T-helper 9 cell (primary cell): Measurements from ENCODE around the gene CCDC6.
"Not testable (repeated sequence)": the region's sequence is repeated elsewhere in the genome, so short reads cannot be mapped to it uniquely, and the experiment has no call there.

Experiments
- DNase-seq: peaks from one replicate; pipeline ENCODE4 v3.0.0-alpha.2; 2020

CCDC6 gene

GRCh38 chr10:59807629-59808620, 98.4 kb downstream of the CCDC6 start:
- no peak for DNase-seq

GRCh38 chr10:59805014-59805413, 101.3 kb downstream of the CCDC6 start:
- no peak for DNase-seq

- no peak for DNase-seq
Observed at GRCh38 chr10:59804220-59804619, 102.1 kb downstream of the CCDC6 start.

GRCh38 chr10:59803714-59804113, 102.6 kb downstream of the CCDC6 start:
- no peak for DNase-seq

- DNase-seq = no peak
Observed at GRCh38 chr10:59801171-59801570, 105.2 kb downstream of the CCDC6 start.

GRCh38 chr10:59799421-59799820, 106.9 kb downstream of the CCDC6 start:
- no peak for DNase-seq

GRCh38 chr10:59793919-59794318, 112.4 kb downstream of the CCDC6 start:
- no peak for DNase-seq

- no peak for DNase-seq
Observed at GRCh38 chr10:59792812-59793211, 113.5 kb downstream of the CCDC6 start.

- DNase-seq = no peak
Observed at GRCh38 chr10:59791601-59792000, 114.8 kb downstream of the CCDC6 start.

- DNase-seq = not testable (repeated sequence)
Observed at GRCh38 chr10:59790080-59790479, 116.3 kb downstream of the CCDC6 start.

GRCh38 chr10:59788914-59789313, 117.4 kb downstream of the CCDC6 start:
- not testable (repeated sequence) for DNase-seq

GRCh38 chr10:59787032-59787431, 119.3 kb downstream of the CCDC6 start:
- DNase-seq = not testable (repeated sequence)

GRCh38 chr10:59785476-59785875, 120.9 kb downstream of the CCDC6 start:
- DNase-seq = not testable (repeated sequence)

- DNase-seq = no peak
Observed at GRCh38 chr10:59781511-59781910, 124.8 kb downstream of the CCDC6 start.

GRCh38 chr10:59779756-59780533, 126.4 kb downstream of the CCDC6 start:
- DNase-seq = no peak

- no peak for DNase-seq
Observed at GRCh38 chr10:59774451-59774850, 131.9 kb downstream of the CCDC6 start.

GRCh38 chr10:59773088-59773487, 133.3 kb downstream of the CCDC6 start:
- DNase-seq = no peak

GRCh38 chr10:59771162-59771807, 135.1 kb downstream of the CCDC6 start:
- DNase-seq = no peak

- DNase-seq = no peak
Observed at GRCh38 chr10:59770689-59771088, 135.7 kb downstream of the CCDC6 start.

GRCh38 chr10:59762505-59762904, 143.9 kb downstream of the CCDC6 start:
- DNase-seq = no peak

GRCh38 chr10:59757966-59758365, 148.4 kb downstream of the CCDC6 start:
- DNase-seq = no peak

GRCh38 chr10:59754951-59755350, 151.4 kb downstream of the CCDC6 start:
- no peak for DNase-seq

GRCh38 chr10:59753267-59753666, 153.1 kb downstream of the CCDC6 start, which contains the start of gene MRLN:
TSS of gene MRLN (minus strand) at chr10:59753455.
- DNase-seq = no peak
